Measurements from ENCODE around the gene SOX10. TPM values are rescaled to one million over a fixed set of nuclear protein-coding genes. Genes with fewer than 3 reads are reported as not detected.

Gene SOX10
- total RNA-seq, 1 experiment from 2014 or later, result 2.4 TPM

DNA sequence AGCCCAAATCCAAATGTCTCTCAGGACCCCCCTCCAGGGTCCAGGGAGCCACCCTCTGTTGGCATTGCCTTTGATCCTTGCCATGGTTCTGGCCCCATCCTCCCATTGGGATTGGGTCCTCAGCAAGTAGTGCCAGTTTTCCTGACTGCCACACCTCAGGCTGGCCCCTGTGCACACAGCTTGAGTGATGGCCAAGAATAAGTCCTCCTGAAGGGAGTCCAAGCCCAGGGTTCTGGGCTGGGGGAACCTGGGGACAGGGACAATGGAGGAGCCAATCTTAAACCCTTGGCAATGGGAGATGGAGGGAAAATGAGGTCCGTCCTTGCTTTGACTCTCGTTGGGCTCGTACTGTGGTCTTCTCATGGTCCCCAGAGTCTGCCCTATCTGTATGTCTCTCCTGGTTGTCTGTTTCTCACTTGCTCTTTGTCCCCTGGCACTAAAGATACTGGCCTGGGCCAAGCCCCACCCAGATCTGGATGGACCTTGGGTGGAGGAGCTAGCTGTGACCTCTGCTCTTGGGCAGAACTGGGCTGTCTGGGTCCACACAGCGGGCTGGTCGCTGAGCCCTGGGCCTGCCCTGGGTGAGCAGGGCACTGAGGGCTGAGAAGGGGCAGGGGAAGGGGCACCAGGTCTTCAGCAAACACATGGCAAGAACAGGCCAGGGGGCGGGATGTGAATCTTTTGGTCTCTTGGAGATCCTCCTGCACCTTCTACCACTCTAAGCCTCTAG lies 2.9 kb downstream of the SOX10 start:
- Histone ChIP-seq H3K27me3 (ENCODE audit: insufficient read depth, low read length) (peaks cover 1% of the 10 kb centered on the region; the same call in 1 of the 2 replicates), H2BK12ac (ENCODE audit: insufficient read length, low read depth, low read length) (no peak overlapping the region), H3K27ac (ENCODE audit: insufficient read length, low read depth, low read length) (no peak overlapping the region), H3K79me1 (ENCODE audit: insufficient read depth, low read depth, low read length, poor library complexity, severe bottlenecking) (no peaks in the 10 kb centered on the region), H4K8ac (replicated peaks; ENCODE audit: insufficient read length, low read depth, low read length) (no peak overlapping the region), H2AK5ac (ENCODE audit: insufficient read length, low read length) (no peak overlapping the region), H3K9me3 (ENCODE audit: control insufficient read depth, low read depth, low read length) (no peaks in the 10 kb centered on the region), H2AFZ (ENCODE audit: low read length) (no peak overlapping the region), H3K23me2 (ENCODE audit: insufficient read length, low read depth, low read length, poor library complexity, severe bottlenecking) (peaks cover 12% of the 10 kb centered on the region), H4K20me1 (ENCODE audit: control insufficient read depth, insufficient read depth, insufficient read length) (peaks cover 5% of the 10 kb centered on the region), H3K4ac (ENCODE audit: low read depth, low read length) (no peak overlapping the region), H4K5ac (ENCODE audit: insufficient read length, low read depth, low read length) (no peak overlapping the region), H2BK20ac (ENCODE audit: low read depth, low read length, poor library complexity, severe bottlenecking) (no peak overlapping the region), H2BK120ac (ENCODE audit: low read depth, low read length, poor library complexity, severe bottlenecking) (no peak overlapping the region), H3K18ac (ENCODE audit: insufficient read length, low read depth, low read length) (no peak overlapping the region), H3K56ac (ENCODE audit: insufficient read length, low read depth, low read length) (no peak overlapping the region), H2BK15ac (ENCODE audit: low read depth, low read length) (no peak overlapping the region), H3K9ac (ENCODE audit: extremely low read depth, insufficient read length, low read length) (no peak overlapping the region), H4K91ac (ENCODE audit: insufficient read length, low read depth, low read length) (no peak overlapping the region), H3K4me2 (ENCODE audit: insufficient read depth, insufficient read length, low read length) (no peak overlapping the region), H3K4me1 (ENCODE audit: insufficient read depth, low read length) (no peaks in the 10 kb centered on the region), H3K79me2 (ENCODE audit: insufficient read depth, low read length) (no peaks in the 10 kb centered on the region), H3K23ac (ENCODE audit: insufficient read length, low read depth, low read length) (no peak overlapping the region), H3T11ph (ENCODE audit: low read length) (no peak overlapping the region), H2BK5ac (ENCODE audit: insufficient read length, low read length) (no peak overlapping the region), H3K14ac (ENCODE audit: insufficient read depth, low read length) (no peak overlapping the region)
- Mint-ChIP-seq H3K27ac (no peak overlapping the region), H3K4me3 (no peak overlapping the region), H3K4me1 (peaks cover 27 to 44% of the 10 kb centered on the region in 2 experiments), H3K27me3 (ENCODE audit: low read depth) (peaks cover 37% of the 10 kb centered on the region), H3K36me3 (ENCODE audit: insufficient read depth in 1 of 3, low read depth in 3 of 3) (peaks cover 0 to 13% (median 5%) of the 10 kb centered on the region in 3 experiments; a peak in 4 of 7 replicates), H3K9me3 (no peaks in the 10 kb centered on the region)
- DNase-seq, result no peak
- TF ChIP-seq, protein P1, sequence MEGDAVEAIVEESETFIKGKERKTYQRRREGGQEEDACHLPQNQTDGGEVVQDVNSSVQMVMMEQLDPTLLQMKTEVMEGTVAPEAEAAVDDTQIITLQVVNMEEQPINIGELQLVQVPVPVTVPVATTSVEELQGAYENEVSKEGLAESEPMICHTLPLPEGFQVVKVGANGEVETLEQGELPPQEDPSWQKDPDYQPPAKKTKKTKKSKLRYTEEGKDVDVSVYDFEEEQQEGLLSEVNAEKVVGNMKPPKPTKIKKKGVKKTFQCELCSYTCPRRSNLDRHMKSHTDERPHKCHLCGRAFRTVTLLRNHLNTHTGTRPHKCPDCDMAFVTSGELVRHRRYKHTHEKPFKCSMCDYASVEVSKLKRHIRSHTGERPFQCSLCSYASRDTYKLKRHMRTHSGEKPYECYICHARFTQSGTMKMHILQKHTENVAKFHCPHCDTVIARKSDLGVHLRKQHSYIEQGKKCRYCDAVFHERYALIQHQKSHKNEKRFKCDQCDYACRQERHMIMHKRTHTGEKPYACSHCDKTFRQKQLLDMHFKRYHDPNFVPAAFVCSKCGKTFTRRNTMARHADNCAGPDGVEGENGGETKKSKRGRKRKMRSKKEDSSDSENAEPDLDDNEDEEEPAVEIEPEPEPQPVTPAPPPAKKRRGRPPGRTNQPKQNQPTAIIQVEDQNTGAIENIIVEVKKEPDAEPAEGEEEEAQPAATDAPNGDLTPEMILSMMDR (conservative IDR thresholded peaks at IDR 0.05), result no peak
- no CpG with 5 or more reads among the region's 6 CpGs for WGBS (ENCODE audit: extremely low coverage, insufficient read length, low lambda C conversion rate)

Data from H9 (cell line).